ENCODE data around the gene CDCA8. TPM values are rescaled to one million over a fixed set of nuclear protein-coding genes. Genes with fewer than 3 reads are reported as not detected.

Gene CDCA8
- total and polyA plus RNA-seq, 2 donors (not counting 3 experiments of a cell fraction or from before 2014, with no cell fraction given), result 38.5 to 45.7 TPM

- Histone ChIP-seq H3K4me3 (replicated peaks in 1 of 3; ENCODE audit: insufficient read depth in 1 of 3, low read depth in 1 of 3, low read length in 3 of 3) (no peak overlapping the region), H3K4me2 (ENCODE audit: insufficient read depth, low read length) (no peak overlapping the region), H3K79me2 (ENCODE audit: control insufficient read depth, insufficient read depth, low read length) (no peaks in the 10 kb centered on the region), H3K36me3 (ENCODE audit: control insufficient read depth in 2 of 2, extremely low read depth in 1 of 2, insufficient read depth in 2 of 2, low read length in 2 of 2) (no peaks in the 10 kb centered on the region), H2AFZ (ENCODE audit: low read depth, low read length) (no peak overlapping the region), H4K20me1 (replicated peaks; ENCODE audit: control insufficient read depth, extremely low read depth, insufficient read depth, low read length) (no peaks in the 10 kb centered on the region), H3K4me1 (ENCODE audit: control insufficient read depth, extremely low read depth, insufficient read depth, low read length) (no peaks in the 10 kb centered on the region), H3K27ac (ENCODE audit: insufficient read depth, low read depth, low read length) (no peak overlapping the region), H3K9me1 (replicated peaks; ENCODE audit: control insufficient read depth, extremely low read depth, insufficient read depth, low read length) (no peaks in the 10 kb centered on the region), H3K27me3 (ENCODE audit: control insufficient read depth in 2 of 2, insufficient read depth in 2 of 2, low read length in 2 of 2) (peaks cover 0 to 4% of the 10 kb centered on the region in 2 experiments), H3K9me3 (replicated peaks; ENCODE audit: control insufficient read depth, insufficient read depth, low read length) (no peaks in the 10 kb centered on the region), H3K9ac (replicated peaks; ENCODE audit: extremely low read depth, insufficient read depth, low read length) (no peak overlapping the region)
- TF ChIP-seq POLR2AphosphoS5 (IDR thresholded peaks at IDR 0.05; ENCODE audit: insufficient read depth, low read depth, low read length) (no peak), CTCF (IDR thresholded peaks at IDR 0.05; ENCODE audit: extremely low read depth in 1 of 2, insufficient read depth in 1 of 2, low read depth in 1 of 2, low read length in 2 of 2) (no peak), EZH2 (IDR thresholded peaks at IDR 0.05; ENCODE audit: borderline replicate concordance, low read depth, low read length, severe bottlenecking) (no peak), MYC (IDR thresholded peaks at IDR 0.05; ENCODE audit: low read depth, low read length) (no peak), MAX (IDR thresholded peaks at IDR 0.05; ENCODE audit: insufficient read depth, insufficient read length) (no peak), FOS (IDR thresholded peaks at IDR 0.05; ENCODE audit: borderline replicate concordance, insufficient read depth, low read length) (no peak), JUN (IDR thresholded peaks at IDR 0.05; ENCODE audit: borderline replicate concordance, insufficient read depth, insufficient read length, low read depth) (no peak), POLR2A (IDR thresholded peaks at IDR 0.05; ENCODE audit: low read depth, low read length) (no peak), GATA2 (IDR thresholded peaks at IDR 0.05; ENCODE audit: insufficient read depth, insufficient read length, low read depth, low read length) (no peak)
- ChIA-PET CTCF (no interaction called here), POLR2A (no interaction called here)
- dilution Hi-C loops (cut with MboI; ENCODE audit: extremely low pct_ligation_motif_present, low sequenced_read_pairs), result no loop called here
- no peak for DNase-seq (ENCODE audit: low read depth, low spot score)
- no peak for FAIRE-seq
- intact Hi-C loops (cut with micrococcal nuclease), result no loop called here
- no TSS peak for BruUV-seq (replicated peaks)
These were observed 34.5 kb upstream of the CDCA8 start for GRCh38 chr1:37657620-37658412.

All from endothelial cell of umbilical vein (primary cell).